ENCODE data around the gene MTMR3.
"Not testable (repeated sequence)": the region's sequence is repeated elsewhere in the genome, so short reads cannot be mapped to it uniquely, and the experiment has no call there.

DNA sequence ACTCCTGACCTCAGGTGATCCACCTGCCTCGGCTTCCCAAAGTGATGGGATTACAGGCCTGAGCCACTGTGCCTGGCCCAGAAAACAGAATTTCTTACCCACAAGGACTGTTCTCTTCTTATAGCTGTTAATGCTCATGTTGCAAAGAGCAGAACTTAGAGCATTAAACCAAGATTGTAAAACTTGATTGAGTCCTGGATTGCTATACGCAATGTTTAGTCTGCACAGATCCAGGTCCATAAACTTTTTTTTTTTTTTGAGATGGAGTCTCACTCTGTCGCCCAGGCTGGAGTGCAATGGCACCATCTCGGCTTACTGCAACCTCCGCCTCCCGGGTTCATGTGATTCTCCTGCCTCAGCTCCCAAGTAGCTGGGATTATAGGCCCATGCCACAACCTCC lies 178.1 kb downstream of the MTMR3 start:
- TF ChIP-seq, protein P1, sequence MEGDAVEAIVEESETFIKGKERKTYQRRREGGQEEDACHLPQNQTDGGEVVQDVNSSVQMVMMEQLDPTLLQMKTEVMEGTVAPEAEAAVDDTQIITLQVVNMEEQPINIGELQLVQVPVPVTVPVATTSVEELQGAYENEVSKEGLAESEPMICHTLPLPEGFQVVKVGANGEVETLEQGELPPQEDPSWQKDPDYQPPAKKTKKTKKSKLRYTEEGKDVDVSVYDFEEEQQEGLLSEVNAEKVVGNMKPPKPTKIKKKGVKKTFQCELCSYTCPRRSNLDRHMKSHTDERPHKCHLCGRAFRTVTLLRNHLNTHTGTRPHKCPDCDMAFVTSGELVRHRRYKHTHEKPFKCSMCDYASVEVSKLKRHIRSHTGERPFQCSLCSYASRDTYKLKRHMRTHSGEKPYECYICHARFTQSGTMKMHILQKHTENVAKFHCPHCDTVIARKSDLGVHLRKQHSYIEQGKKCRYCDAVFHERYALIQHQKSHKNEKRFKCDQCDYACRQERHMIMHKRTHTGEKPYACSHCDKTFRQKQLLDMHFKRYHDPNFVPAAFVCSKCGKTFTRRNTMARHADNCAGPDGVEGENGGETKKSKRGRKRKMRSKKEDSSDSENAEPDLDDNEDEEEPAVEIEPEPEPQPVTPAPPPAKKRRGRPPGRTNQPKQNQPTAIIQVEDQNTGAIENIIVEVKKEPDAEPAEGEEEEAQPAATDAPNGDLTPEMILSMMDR (IDR thresholded peaks at IDR 0.05; ENCODE audit: low read depth, low read length, poor library complexity, severe bottlenecking), result not testable (repeated sequence)
- TF ChIP-seq EZH2phosphoT487 (IDR thresholded peaks at IDR 0.05; ENCODE audit: borderline replicate concordance, low read length), result not testable (repeated sequence)

All from DOHH2 (cell line).